ENCODE measurements around the gene FBRSL1.
A peak's percentile ranks its signal among the peaks of the same experiment; 100 is the strongest.
"Not testable (repeated sequence)": the region's sequence is repeated elsewhere in the genome, so short reads cannot be mapped to it uniquely, and the experiment has no call there.

The FBRSL1 gene

DNA sequence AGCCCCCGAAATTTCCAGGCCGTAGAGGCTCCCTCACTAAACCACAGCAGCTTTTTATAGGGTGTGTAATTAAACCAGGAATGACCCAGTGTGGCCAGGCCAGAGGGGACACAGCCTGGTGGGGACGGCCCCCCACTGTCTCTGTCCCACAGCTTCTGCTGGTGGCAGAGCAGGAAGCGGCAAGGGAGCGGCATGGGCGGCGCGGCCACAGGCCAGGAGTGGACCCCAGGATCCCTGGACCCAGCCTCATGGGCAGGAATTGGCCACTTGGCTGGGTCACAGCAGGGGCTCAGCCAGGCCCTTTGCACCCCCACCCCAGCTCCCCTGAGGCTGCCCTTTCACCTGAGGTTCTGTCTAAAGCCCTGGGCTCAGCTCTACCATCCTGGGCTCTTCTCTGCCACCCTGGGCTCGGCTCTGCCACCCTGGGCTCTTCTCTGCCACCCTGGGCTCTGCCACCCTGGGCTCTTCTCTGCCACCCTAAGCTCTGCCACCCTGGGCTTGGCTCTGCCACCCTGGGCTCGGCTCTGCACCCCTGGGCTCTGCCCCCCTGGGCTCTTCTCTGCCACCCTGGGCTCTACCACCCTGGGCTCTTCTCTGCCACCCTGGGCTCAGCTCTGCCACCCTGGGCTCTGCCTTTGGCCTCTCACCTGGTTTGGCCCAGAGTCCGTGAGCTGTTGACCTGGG, 39.3 kb downstream of the FBRSL1 start:
- no peak for DNase-seq

DNA sequence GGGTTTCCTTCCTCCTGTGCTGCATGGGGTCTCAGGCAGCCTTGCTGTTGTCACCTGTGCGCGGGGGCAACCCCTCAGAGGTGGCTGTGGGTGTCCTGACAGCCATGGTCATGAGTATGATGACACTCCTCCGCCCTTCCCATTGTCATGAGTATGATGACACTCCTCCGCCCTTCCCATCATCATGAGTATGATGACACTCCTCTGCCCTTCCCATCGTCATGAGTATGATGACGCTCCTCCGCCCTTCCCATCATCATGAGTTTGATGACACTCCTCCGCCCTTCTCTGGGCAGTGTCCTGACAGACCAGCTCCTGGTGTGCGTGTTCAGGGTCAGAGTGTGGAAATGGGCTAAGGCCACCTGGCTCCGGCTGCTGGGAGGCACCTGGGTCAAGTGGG, 40.0 kb downstream of the FBRSL1 start:
- no peak for DNase-seq

DNA sequence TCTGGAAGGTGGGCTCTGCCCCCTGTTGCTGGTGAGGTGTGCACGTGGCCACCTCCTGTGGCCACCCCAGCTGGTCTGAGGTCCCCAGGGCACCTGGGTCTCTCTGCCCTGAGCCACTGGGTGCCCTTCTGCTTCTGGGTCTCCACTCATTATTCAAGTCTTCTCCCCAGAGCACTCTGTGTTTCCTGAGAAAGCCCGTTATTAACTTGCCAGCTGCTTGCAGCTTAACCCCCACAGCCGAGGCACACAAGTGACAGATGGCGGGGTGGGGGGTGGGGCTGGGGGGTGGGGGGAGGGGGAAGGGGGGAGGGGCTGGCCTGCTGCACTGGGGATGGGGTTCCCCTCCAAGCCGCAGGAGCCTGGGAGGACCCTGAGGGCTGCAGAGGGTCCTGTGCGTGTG, 40.5 kb downstream of the FBRSL1 start:
- DNase-seq: peak; percentile 31

DNA sequence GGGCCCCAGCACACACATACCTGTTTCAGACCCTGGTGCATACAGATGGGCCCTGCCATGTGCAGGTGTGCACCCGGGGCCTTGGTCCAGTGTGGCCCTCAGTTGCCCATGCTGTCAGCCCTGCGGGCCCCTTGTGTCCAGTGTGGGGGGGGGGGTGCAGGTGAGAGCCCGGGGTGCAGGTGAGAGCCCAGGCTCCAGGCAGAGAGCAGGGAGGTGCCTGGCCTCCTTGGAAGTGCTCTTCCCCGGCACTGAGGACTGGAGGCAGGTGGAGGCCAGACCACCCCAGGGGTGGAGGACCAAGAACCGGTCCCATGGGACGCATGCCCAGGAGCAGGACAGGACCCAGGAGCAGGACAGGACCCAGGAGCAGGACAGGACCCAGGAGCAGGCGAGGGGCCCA, 40.9 kb downstream of the FBRSL1 start:
- no peak for DNase-seq

DNA sequence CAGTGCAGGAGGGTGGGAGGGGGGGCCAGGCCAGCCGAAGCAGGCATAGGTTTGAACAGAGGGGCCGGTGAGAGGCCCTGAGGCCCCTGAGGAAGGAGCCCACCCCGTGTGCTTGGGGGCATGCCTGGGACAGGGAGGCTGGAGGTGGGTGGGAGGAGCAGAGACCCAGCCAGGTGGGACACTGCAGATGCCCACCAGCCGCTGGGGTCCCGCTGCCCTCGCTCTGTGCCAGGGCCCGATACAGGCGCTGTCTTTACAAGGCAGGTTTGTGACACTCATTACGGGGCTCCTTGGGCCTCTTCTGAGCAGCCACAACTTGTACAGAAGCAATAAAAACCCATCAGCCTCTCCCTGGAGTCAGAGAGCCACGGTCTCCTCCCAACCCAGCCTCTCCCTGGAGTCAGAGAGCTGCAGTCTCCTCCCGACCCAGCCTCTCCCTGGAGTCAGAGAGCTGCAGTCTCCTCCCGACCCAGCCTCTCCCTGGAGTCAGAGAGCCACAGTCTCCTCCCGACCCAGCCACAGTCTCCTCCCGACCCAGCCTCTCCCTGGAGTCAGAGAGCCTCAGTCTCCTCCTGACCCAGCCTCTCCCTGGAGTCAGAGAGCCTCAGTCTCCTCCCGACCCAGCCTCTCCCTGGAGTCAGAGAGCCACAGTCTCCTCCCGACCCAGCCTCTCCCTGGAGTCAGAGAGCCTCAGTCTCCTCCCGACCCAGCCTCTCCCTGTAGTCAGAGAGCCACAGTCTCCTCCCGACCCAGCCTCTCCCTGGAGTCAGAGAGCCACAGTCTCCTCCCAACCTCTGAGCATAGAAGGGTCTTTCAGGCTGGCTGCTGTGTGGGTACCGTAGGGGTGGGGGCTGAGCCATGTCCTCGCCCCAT, 43.0 kb downstream of the FBRSL1 start:
- not testable (repeated sequence) for DNase-seq

DNA sequence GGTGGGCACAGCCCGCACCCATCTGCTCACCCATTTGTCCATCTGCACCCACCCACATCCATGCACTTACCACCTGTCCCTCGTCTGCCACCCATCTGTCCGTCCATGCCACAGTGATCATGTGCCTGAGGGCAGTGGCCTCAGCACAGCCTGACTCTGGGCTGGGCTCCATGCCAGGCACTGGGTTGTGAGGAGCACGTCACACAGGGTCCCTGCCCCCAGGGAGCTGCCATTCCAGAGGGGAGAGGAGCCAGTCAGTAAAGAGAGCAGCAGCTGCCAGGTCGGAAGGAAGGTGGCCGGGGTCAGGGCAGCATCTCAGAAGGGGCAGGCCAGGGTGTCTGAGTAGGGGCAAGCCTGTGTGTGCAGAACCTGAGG, 43.6 kb downstream of the FBRSL1 start:
- DNase-seq: no peak

DNA sequence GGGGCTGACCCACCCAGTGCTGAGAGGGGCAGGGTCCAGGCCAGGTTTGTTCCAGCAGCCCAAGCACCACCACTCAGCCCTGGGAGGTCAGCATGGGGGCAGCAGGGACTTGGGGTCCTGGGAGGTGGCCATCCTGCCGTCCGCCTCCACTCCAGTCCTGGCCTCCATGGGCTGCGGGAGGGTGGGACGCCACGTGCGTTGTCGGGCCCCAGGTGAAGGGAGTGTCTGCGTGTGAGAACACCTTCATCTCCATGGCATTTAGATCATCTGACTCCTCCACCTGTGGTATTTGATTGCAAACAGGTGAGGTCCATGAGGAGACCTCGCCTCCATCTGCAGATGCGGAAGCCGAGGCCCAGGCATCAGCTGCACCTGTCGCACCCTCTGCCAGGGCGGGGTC, 44.1 kb downstream of the FBRSL1 start:
- no peak for DNase-seq

DNA sequence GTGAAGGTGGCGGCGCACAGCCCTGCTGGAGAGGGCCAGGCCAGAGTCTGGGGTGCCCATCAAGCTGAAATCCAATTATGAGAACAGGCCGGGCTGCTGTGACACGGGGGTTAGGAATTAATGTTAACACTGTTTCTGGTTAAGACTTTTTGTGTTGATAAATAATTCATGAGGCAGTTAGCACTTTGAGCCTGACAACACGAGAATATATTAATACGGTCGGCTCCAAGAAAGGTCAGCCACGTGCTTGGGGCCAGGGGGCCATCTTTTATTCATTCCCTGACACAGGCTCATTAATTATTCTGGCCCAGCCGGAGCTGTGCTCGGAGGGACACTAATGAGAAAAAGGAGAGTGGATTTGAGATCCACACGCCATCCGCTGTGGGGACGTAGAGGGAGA, 45.1 kb downstream of the FBRSL1 start:
- no peak for DNase-seq

DNA sequence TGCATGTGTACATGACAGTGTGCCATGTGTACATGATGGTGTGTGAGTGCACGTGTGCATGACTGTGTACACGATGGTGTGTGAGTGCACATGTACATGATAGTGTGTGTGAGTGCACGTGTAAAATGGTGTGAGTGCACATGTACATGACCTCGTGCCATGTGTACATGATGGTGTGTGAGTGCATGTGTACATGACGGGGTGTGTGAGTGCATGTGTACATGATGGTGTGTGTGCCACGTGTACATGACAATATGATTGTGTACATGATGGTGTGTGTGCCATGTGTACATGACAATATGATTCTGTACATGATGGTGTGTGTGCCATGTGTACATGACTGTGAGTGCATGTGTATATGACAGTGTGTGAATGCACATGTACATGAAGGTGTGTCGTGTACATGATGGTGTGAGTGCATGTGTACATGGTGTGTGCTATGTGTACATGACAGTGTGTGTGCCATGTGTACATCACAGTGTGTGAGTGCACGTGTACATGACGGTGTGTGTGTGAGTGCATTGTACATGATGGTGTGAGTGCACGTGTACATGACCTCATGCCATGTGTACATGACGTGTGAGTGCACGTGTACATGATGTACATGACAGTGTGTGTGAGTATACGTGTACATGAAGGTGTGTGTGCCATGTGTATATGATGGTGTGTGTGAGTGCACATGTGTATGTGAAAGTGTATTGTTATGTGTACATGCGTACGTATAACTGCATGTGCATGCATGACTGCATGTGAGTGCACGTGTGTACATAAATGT, 46.3 kb downstream of the FBRSL1 start:
- no peak for DNase-seq

DNA sequence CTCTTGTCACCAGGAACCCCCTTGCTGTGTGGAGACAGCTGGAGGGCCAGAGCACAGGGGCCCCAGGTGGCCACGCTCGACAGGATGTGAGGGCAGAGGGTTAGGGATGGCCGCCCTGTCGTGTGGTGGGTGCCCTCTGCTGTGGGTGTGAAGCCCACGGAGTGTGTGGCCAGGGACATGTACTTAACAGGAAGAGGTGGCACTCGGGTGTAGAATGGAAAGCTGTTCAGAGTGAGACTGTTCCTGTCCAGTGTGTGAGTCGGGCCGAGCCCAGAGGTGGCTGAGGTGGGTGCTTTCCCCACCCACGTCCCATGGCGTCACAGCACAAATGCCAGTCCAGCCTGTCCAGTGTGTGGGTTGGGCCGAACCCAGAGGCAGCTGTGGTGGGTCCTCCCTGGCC, 47.1 kb downstream of the FBRSL1 start:
- DNase-seq: no peak

DNA sequence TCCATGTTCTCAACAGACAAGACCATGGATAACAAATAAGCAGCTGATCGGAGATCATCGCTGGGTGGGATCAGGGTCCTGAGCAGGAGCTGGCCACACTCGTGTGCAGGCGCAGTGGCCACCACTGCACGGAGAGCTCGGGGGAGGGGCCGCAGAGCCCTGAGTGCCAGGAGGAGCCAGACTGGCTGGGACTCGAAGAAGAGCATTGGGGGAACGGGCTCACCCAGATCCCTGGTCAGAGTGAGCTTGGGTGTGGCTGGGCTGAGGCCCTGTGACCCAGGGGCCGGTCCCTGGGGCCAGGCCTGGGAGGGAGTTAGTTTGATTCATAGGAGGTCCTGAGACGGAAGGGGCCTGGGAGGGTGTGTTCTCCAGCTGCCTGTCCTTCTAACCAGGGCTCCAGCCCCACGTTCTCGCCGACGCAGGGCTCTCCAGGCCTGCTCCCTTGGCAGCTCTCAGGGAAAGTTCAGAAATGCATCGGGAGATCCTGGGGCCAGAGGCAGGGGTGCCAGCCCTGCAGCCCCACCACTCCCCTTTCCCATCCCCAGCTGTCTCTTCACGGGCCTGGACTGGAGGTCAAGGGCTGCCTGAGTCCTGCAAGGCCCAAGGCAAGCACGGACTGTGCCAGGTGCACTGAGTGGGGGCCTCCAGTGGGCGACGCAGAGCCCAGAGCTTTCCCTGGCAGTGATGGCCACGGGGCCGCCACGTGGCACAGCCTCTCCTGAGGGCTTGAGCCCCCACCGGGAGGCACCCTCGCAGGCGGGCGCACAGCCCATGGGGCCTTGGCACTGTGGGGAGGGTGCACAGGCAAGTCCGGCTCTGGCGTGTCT, 48.1 kb downstream of the FBRSL1 start:
- no peak for DNase-seq

DNA sequence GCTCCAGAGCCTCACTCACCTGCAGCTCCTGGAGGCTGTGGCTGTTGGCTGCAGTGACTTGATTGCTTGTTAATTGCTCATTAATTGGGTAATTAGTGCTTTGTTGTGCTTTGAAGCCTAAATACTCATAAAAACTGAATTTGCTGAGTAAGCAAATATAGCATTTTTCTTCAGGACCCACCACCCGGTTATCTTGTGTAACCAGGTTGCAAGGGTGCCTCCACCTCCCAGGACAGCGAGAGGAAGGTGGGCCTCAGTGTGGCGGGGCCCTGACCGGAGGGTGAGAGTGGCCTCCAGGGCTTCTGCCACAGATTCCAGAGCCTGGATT, 48.7 kb downstream of the FBRSL1 start:
- no peak for DNase-seq

DNA sequence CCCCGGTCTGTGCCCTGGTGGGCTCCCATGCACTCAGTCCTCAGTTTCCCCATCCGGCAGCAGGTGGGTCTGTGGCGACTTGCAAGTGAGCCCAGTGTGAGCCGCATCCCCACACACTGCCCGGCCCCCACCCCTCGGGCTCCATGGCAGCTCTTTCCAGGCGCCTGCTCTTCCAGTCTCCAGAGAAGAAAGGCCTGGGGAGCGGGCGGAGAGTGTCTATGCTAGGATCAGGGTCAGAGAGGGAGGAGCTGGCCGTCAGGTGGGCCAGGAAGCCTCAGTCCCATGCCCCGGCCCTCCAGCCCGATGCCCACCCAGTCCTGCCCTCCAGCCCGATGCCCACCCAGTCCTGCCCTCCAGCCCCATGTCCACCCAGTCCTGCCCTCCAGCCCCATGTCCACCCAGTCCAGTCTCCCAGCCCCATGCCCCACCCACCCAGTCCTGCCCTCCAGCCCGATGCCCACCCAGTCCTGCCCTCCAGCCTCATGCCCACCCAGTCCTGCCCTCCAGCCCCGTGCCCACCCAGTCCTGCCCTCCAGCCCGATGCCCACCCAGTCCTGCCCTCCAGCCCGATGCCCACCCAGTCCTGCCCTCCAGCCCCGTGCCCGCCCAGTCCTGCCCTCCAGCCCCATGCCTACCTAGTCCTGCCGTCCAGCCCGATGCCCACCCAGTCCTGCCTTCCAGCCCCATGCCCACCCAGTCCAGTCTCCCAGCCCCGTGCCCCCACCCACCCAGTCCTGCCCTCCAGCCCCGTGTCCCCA, 49.2 kb downstream of the FBRSL1 start:
- no peak for DNase-seq

DNA sequence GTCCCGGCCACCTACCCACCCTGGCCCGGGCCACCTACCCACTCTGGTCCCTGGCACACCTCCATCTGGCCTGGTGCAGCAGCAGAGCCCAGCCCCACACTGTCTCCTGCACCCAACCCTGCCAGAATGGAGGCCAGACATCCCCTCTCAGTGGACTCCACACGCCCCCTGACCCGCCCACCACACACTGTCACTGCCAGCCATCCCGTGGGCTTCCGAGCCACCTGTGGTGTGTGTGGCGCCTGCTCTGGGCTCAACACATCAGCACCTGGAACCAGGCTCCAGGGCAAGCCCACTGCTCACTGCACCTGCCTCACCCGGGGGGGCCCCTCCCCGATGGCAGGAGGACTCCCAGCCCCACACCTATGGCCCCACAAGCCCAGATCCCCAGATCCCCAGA, 50.5 kb downstream of the FBRSL1 start:
- no peak for DNase-seq

DNA sequence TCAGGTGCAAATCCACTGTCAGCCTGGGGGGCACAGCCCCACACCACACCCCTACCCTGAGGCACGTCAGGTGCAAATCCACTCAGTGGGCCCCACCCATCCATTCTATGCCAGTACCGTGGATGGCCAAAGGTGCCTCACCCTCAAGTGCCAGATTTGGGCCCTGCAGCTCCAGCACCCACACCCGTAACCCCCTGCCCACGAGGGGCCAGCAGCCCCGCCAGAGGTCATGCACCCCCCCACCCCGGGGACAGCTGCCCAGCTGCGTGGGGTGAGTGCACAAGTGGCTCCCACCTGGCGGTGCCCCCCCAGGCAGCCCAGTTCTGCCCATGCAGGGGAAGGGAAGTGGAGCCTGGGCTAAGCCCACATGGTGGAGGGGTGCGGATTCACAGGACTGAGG, 51.2 kb downstream of the FBRSL1 start:
- no peak for DNase-seq

DNA sequence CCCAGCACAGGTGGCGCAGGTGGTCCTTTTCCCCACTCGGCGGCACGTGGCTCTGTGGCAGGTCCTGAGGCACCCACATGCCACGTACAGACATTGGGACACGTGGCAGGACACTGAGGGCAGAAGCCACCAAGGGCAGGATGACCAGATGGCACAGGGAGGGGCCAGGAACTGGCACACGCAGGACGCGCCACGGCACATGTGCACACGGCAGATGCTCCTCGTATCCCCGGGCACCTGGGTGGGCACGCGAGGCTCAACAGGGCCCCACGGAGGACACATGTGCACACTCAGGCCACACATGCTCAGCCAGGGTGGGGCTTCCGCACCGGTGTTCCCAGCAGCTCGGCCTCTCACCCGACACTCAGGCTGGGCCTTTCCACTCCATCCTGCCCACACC, 52.0 kb downstream of the FBRSL1 start:
- DNase-seq: no peak

DNA sequence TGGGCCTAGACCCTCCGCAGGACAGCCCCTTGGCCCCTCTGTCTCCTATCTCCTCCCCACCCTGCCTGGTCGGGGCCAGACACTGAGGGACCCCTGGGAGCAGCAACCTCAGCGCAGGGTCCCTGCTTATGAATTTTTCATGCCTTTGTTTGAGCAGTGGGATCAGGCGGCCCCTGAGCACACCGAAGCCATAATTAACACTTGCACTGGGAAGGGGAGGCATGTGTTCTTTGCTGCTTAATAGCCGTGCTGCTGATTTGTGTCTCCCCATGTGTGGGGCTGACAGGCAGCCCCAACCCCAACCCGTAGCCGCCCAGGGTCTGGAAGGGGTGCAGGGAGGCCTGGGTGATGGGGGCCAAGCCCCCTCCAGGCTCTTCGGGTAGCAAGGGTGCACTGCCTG, 52.7 kb downstream of the FBRSL1 start:
- DNase-seq: no peak

DNA sequence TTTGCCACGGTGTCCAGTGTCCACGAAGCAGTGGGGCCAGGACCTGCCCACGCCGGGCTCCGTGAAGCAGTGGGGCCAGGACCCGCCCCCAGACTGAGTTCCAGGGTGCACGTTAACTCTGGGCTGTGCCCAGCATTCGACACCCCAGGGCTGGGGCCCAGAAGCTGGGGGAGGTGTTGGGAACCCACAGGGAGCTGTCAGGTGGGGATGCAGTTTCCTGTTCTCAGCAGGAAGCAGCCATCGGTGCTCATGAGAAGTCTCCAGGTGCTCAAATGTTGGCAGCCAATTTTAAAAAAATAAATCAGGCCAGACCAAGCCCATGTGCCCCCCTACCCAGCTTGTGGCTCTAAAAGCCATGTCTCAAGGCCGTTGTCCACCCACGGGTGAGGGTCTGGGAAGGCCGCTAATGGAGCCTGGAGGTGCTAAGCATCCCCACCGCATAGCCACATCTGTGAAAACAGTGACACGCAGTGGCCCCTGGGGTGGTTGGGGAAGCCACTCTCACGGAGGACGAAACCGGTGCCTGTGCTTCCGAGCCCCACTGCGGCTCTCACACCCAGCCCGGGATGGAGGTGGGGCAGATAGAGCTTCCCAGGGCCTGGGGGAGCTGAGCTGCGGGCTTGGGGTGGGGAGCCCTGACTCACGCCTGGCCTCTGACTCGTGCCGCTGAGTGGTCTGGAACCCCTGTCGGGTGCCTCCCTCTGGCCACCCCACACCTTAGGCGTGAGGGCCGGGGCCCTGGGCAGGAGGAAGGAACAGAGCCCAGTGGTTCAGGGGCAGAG, 53.5 kb downstream of the FBRSL1 start:
- no peak for DNase-seq

DNA sequence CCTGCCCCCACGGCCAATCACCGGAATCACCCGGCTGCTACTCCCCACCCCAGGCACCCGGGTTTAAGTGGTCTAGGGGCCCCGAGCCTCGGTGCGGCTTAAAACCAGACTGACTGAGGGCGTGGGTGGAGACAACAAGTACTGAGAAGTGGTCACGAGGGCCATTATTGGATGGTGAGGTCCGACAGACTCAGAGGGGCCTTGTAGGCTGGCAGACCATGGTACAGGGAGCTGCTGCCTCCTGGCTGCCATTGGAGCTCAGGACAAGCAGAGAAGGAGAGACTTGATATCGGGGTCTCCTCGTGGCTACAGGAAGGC, 54.1 kb downstream of the FBRSL1 start:
- no peak for DNase-seq

DNA sequence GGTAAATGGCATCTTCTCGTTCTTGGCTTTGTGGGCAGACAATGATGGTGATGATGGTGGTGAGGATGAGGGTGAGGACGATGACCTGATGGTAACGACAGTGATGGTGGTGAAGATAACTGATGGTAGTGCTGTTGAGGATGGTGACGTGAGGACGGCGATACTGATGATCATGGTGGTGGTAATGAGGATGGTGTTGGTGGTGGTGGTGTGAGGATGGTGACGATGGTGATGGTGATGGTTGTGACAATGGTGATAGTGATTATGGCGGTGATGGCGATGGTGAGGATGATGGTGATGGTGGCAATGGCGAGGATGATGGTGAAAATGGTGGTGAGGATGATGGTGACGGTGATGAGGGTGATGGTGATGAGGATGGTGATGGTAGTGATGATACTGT, 54.5 kb downstream of the FBRSL1 start:
- DNase-seq: no peak

DNA sequence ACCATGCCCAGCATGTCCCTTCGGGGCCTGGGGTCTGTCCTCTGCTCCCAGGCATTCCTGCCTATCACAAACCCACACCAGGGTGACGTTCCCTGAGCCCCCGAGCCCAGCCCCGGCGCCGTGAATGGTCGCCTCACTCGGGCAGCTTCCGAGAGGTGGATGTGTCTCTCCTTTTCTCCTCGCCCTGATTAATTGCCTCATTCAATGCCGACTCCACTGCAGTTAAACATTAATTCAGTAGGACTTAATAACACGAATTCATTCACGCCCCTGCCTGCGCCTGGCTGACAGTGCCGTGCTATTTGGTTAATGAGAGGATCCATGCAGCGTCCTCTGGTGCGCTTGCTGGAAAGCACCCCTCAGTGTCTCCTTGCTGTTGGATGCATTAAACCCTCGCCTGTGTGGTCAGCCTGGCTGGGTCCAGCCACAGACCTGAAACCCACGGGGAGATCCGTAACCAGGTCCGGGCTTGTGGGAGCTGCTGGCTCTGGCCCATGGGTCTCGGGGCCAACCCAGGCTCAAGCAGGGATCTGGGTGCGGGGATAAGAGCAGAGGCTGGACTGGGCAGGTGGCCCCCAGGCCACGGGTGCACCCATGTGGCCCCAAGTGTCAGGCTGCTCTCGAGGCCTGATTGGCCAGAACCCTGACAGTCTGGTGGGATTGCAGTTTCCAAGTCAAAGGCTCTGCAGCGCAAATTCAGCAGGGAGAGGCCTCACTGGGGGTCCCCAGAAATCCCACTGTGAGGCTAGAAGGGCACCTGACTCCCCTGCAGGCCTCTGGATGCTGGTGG, 55.4 kb downstream of the FBRSL1 start:
- no peak for DNase-seq

Data from NCI-H524 treated with DMSO at 0.1 percent for 48 hours (cell line).